Effector memory CD4-positive, alpha-beta T cell (primary cell): ENCODE results near the gene BDH1.

ENCODE experiments used
- DNase-seq, 3 donors: peaks; one replicate each; pipeline ENCODE4 v3.0.0-alpha.2; 2020
- H3K27ac ChIP-seq: 2 replicates; pipeline ENCODE4 v1.7.0; 2013; ENCODE audit warnings: mild to moderate bottlenecking, low read length, moderate library complexity; ENCODE audit not compliant: insufficient read depth, poor library complexity, severe bottlenecking
- H3K27me3 ChIP-seq: replicated peaks from 2 replicates; pipeline ENCODE4 v1.7.0; 2013; ENCODE audit warnings: mild to moderate bottlenecking, low read length; ENCODE audit not compliant: insufficient read depth, control insufficient read depth, poor library complexity, severe bottlenecking
- H3K36me3 ChIP-seq: 2 replicates; pipeline ENCODE4 v1.7.0; 2013; ENCODE audit warnings: mild to moderate bottlenecking, low read length, moderate library complexity; ENCODE audit not compliant: control insufficient read depth, insufficient read depth
- H3K4me1 ChIP-seq: 2 replicates; pipeline ENCODE4 v1.7.0; 2013; ENCODE audit warnings: low read length, mild to moderate bottlenecking; ENCODE audit not compliant: control insufficient read depth, insufficient read depth, poor library complexity, severe bottlenecking
- H3K4me3 ChIP-seq: 2 replicates; pipeline ENCODE4 v1.7.0; 2013; ENCODE audit warnings: low read length, low read depth, mild to moderate bottlenecking; ENCODE audit not compliant: insufficient read depth, poor library complexity, severe bottlenecking
- H3K9me3 ChIP-seq: 2 replicates; pipeline ENCODE4 v1.7.0; 2013; ENCODE audit warnings: mild to moderate bottlenecking, low read length, moderate library complexity; ENCODE audit not compliant: control insufficient read depth

The BDH1 gene

GRCh38 chr3:197539651-197540051, 16.1 kb downstream of the BDH1 start:
- no peaks in the 10 kb centered on the region for H3K9me3 ChIP-seq
- H3K27me3 ChIP-seq = no peaks in the 10 kb centered on the region
- H3K4me1 ChIP-seq = no peaks in the 10 kb centered on the region
- peaks cover 18% of the 10 kb centered on the region for H3K36me3 ChIP-seq
- DNase-seq = no peak
- no peak overlapping the region for H3K4me3 ChIP-seq
- no peak overlapping the region for H3K27ac ChIP-seq

DNA sequence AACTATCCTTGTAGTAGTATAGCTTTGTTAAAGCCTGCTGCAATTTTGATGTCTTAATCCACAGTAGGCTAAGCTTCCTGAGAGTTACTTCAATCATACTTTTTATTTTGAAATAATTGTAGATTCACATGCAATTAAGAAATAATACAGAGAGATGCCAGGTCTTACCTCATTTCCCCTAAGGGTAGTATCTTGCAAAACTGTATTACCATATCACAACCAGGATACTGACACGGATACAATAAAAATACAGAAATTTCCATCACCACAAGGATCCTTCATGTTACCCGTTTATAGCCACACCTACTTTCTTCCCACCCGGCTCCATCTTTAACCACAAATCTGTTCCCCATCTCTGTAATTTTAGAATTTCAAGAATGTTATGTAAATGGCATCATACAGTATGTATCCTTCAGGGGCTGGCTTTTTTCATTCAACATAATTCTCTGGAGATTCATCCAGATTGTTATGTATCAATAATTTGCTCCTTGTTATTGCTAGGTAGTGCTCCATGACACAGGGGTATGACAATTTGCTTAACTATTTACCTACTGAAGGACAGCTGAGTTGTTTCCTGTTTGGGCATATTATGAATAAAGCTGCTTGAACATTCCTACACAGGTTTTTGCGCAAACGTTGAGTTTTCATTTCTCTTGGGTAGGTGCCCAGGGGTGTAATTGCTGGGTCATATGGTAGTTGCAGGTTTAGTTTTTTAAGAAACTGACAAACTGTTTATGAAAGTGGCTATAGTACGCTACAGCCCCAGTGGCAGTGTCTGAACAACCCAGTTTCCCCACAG, 21.6 kb downstream of the BDH1 start:
- no peak overlapping the region for H3K4me3 ChIP-seq
- peaks cover 20% of the 10 kb centered on the region for H3K36me3 ChIP-seq
- no peaks in the 10 kb centered on the region for H3K4me1 ChIP-seq
- no peak overlapping the region for H3K27ac ChIP-seq
- no peaks in the 10 kb centered on the region for H3K9me3 ChIP-seq
- DNase-seq = no peak
- H3K27me3 ChIP-seq = no peaks in the 10 kb centered on the region

GRCh38 chr3:197533396-197533795, 22.4 kb downstream of the BDH1 start:
- Histone ChIP-seq H3K9me3 (no peaks in the 10 kb centered on the region), H3K36me3 (peaks cover 22% of the 10 kb centered on the region), H3K27me3 (no peaks in the 10 kb centered on the region), H3K4me3 (no peak overlapping the region), H3K27ac (no peak overlapping the region), H3K4me1 (no peaks in the 10 kb centered on the region)
- DNase-seq = no peak

- DNase-seq = no peak
Measured at GRCh38 chr3:197532388-197532787, 23.4 kb downstream of the BDH1 start.

DNA sequence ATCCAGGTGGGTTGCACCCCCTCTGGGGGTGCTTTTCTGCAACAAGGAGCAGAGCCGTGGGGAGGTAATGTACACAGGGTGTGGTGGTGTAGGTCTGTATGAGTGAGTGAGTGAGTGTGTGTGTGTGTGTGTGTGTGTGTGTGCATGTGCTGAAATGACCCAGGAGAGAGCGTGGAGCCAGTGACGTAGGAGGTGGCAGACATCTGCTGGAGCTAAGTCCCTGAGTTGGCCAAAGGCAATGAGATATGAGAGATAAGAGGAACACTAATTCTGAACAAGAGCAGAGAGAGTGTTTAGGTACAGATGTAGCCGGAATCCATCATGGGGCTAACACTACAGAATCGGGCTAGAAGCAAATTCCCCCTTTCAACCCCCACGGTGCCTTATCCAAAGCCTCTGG, 27.6 kb downstream of the BDH1 start:
- no peaks in the 10 kb centered on the region for H3K27me3 ChIP-seq
- peaks cover 44% of the 10 kb centered on the region for H3K36me3 ChIP-seq
- no peak for DNase-seq

More at GRCh38 chr3:197532388-197532787, 23.4 kb downstream of the BDH1 start:
- no peak overlapping the region for H3K27ac ChIP-seq
- no peaks in the 10 kb centered on the region for H3K27me3 ChIP-seq
- H3K4me3 ChIP-seq = no peak overlapping the region
- H3K9me3 ChIP-seq = no peaks in the 10 kb centered on the region
- no peaks in the 10 kb centered on the region for H3K4me1 ChIP-seq
- peaks cover 31% of the 10 kb centered on the region for H3K36me3 ChIP-seq

DNA sequence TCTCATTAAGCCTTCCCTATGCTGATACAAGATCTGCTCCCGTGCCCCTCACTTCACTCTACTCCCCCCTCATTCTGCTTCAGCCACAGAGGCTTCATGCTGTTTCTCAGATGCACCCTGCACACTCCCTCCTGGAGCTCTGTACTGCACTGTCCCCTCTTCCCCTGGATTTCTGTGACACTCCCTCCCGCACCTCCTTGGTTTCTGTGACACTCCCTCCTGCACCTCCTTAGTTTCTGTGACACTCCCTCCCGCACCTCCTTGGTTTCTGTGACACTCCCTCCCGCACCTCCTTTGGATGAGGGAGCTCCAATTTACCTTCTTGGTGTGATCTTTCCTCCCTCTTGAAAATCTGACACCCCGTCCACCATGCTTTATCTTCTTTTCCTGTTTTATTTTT, 28.2 kb downstream of the BDH1 start:
- no peak for DNase-seq
- no peaks in the 10 kb centered on the region for H3K27me3 ChIP-seq
- no peak overlapping the region for H3K4me3 ChIP-seq
- peaks cover 42% of the 10 kb centered on the region for H3K36me3 ChIP-seq
- H3K4me1 ChIP-seq = no peaks in the 10 kb centered on the region
- no peaks in the 10 kb centered on the region for H3K9me3 ChIP-seq
- H3K27ac ChIP-seq = no peak overlapping the region

More for the DNA sequence above, 27.6 kb downstream of the BDH1 start:
- Histone ChIP-seq H3K9me3 (no peaks in the 10 kb centered on the region), H3K4me1 (no peaks in the 10 kb centered on the region), H3K4me3 (no peak overlapping the region), H3K27ac (no peak overlapping the region)

DNA sequence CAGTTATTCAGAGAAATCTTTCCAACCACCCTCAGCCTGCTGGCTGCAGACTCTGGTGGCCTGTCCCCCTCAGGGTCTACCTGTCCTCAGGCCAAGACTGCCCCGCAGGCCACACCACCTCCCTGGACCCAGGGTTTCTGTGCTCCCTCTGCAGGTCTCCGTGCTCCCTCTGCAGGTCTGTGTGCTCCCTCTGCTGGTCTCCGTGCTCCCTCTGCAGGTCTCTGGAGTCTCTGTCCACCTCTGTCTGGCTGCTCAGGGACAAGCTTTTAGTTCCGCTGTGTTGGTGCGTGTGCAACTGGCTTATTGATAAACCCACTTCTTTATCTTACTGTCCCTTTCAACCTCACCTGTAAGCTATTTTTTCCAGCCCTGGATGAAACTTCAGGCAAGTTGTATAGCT, 30.1 kb downstream of the BDH1 start:
- Histone ChIP-seq H3K9me3 (no peaks in the 10 kb centered on the region), H3K4me1 (no peaks in the 10 kb centered on the region), H3K27ac (no peak overlapping the region), H3K4me3 (no peak overlapping the region), H3K36me3 (peaks cover 33% of the 10 kb centered on the region), H3K27me3 (no peaks in the 10 kb centered on the region)
- DNase-seq = no peak

- Histone ChIP-seq H3K36me3 (peaks cover 27% of the 10 kb centered on the region), H3K27ac (no peak overlapping the region), H3K27me3 (no peaks in the 10 kb centered on the region), H3K4me3 (no peak overlapping the region), H3K4me1 (no peaks in the 10 kb centered on the region), H3K9me3 (no peaks in the 10 kb centered on the region)
- DNase-seq = no peak
Measured at GRCh38 chr3:197524128-197524527, 31.6 kb downstream of the BDH1 start.

DNA sequence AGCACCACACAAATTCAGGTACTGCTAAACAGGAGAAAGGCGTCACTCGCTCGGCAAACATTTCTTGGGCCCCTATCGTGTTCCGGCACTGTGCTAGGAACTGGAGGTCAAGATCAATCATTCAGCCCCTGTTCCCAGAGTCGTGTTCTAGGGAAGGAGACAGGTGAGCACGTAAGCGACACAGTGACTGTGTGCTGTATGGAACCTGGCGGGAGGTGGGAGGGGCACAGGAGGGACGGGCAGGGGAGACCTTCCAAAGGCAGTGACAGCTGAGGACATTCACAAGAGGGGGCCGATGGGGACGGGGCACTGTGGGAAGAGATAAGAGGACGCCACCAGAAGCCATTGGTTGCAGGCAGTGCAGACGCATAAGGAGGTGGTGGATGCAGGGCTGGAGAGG, 32.2 kb downstream of the BDH1 start:
- Histone ChIP-seq H3K4me1 (no peaks in the 10 kb centered on the region), H3K27me3 (no peaks in the 10 kb centered on the region), H3K4me3 (no peak overlapping the region), H3K27ac (no peak overlapping the region), H3K9me3 (no peaks in the 10 kb centered on the region), H3K36me3 (peaks cover 25% of the 10 kb centered on the region)
- no peak for DNase-seq

GRCh38 chr3:197522881-197523441, 32.8 kb downstream of the BDH1 start:
- H3K36me3 ChIP-seq = peaks cover 21% of the 10 kb centered on the region
- H3K4me1 ChIP-seq = no peaks in the 10 kb centered on the region
- no peak for DNase-seq
- H3K9me3 ChIP-seq = no peaks in the 10 kb centered on the region
- H3K4me3 ChIP-seq = no peak overlapping the region
- H3K27ac ChIP-seq = no peak overlapping the region
- H3K27me3 ChIP-seq = no peaks in the 10 kb centered on the region
